Right lobe of liver (tissue), 4 donors: ENCODE results near the gene TMEM80.
A peak's percentile ranks its signal among the peaks of the same experiment; 100 is the strongest.

Source experiments
- CTCF ChIP-seq, 4 donors: fragments of 200-600 bp in 3 of 4; fragments of 450-650 bp in 1 of 4; IDR thresholded peaks; one replicate each; pipeline versions ENCODE4 v1.5.1 to v1.8.0; 2016 to 2022; ENCODE audit warnings: antibody characterized with exemption in 4 of 4, mild to moderate bottlenecking in 2 of 4
- POLR2A ChIP-seq: fragments of 450-650 bp; IDR thresholded peaks from one replicate; pipeline ENCODE4 v1.6.1; 2017; ENCODE audit warnings: antibody characterized with exemption, mild to moderate bottlenecking
- donor health status: DM: no; HTN: no; CAD: no.
- donor health status: DM: no; HTN: no; CAD: no.
- donor health status: DM: no; HTN: yes; CAD: no.

GRCh38 chr11:679271-680207 is 16.1 kb upstream of the TMEM80 start:
- TF ChIP-seq CTCF (IDR thresholded peaks at IDR 0.05): peak in 1 of 4 donors; percentile 13
- no peak for TF ChIP-seq POLR2A
